ENCODE measurements around the gene NBL1. TPM values are rescaled to one million over a fixed set of nuclear protein-coding genes. Genes with fewer than 3 reads are reported as not detected.

The NBL1 gene
- total RNA-seq, 1 experiment from 2014 or later: 36.9 TPM

- H3K27me3 ChIP-seq (ENCODE audit: insufficient read depth, low read depth): no peaks in the 10 kb centered on the region
- no peaks in the 10 kb centered on the region for H3K9me2 ChIP-seq (ENCODE audit: insufficient read depth)
- no peak overlapping the region for H3K27ac ChIP-seq
- intact Hi-C loops (cut with micrococcal nuclease; ENCODE audit: unreplicated experiment): loop anchor here (5.0 kb wide), 3 partner anchors 51 to 256 kb away; partner anchors contain the start of gene CAPZB
- H3K4me2 ChIP-seq: no peak overlapping the region
- H3K9me3 ChIP-seq (ENCODE audit: insufficient read depth, low read depth): no peaks in the 10 kb centered on the region
- no peaks in the 10 kb centered on the region for H3K79me2 ChIP-seq (ENCODE audit: low read depth)
- no peak overlapping the region for H2AFZ ChIP-seq
- H3F3A ChIP-seq (ENCODE audit: insufficient read depth, low read depth): peaks cover 3% of the 10 kb centered on the region; the same call in 1 of the 2 replicates
- H3K36me3 ChIP-seq (ENCODE audit: low read depth): no peaks in the 10 kb centered on the region
- ChIA-PET POLR2A (ENCODE audit: unreplicated experiment) (no interaction called here), CTCF (interaction anchor here (0.5 kb wide), 1 partner anchor 131 kb away, joined by 4 read pairs; no protein-coding TSS in a partner anchor)
- H3K4me1 ChIP-seq (replicated peaks; ENCODE audit: insufficient read depth): peaks cover 17% of the 10 kb centered on the region
- TF ChIP-seq CTCF (conservative IDR thresholded peaks at IDR 0.05) (no peak), EZH2 (IDR thresholded peaks at IDR 0.05; ENCODE audit: low read depth) (no peak)
- DNase-seq: peak in 1 of 2 experiments; percentile 30
- H4K20me1 ChIP-seq (ENCODE audit: insufficient read depth): no peaks in the 10 kb centered on the region
- no TSS peak for BruUV-seq (replicated peaks)
- H3K4me3 ChIP-seq: no peak overlapping the region
Measured at GRCh38 chr1:19648689-19649088, 4.6 kb downstream of the NBL1 start.

- no peak overlapping the region for H3K27ac ChIP-seq
Measured at GRCh38 chr1:19650416-19651140, 6.5 kb downstream of the NBL1 start.

GRCh38 chr1:19651141-19651737 is 7.1 kb downstream of the NBL1 start:
- no peaks in the 10 kb centered on the region for H3K79me2 ChIP-seq (ENCODE audit: low read depth)
- ChIA-PET CTCF (no interaction called here), POLR2A (ENCODE audit: unreplicated experiment) (no interaction called here)
- no peaks in the 10 kb centered on the region for H3K9me2 ChIP-seq (ENCODE audit: insufficient read depth)
- no peaks in the 10 kb centered on the region for H3K9me3 ChIP-seq (ENCODE audit: insufficient read depth, low read depth)
- TF ChIP-seq CTCF (conservative IDR thresholded peaks at IDR 0.05): peak; percentile 44
- TF ChIP-seq EZH2 (IDR thresholded peaks at IDR 0.05; ENCODE audit: low read depth): no peak
- no peaks in the 10 kb centered on the region for H3K27me3 ChIP-seq (ENCODE audit: insufficient read depth, low read depth)
- no peak overlapping the region for H3K4me2 ChIP-seq
- BruUV-seq (replicated peaks): no TSS peak
- no peak for DNase-seq
- peaks cover 4% of the 10 kb centered on the region for H4K20me1 ChIP-seq (ENCODE audit: insufficient read depth)
- H3F3A ChIP-seq (ENCODE audit: insufficient read depth, low read depth): peaks cover 20% of the 10 kb centered on the region
- no peak overlapping the region for H2AFZ ChIP-seq
- no peaks in the 10 kb centered on the region for H3K36me3 ChIP-seq (ENCODE audit: low read depth)
- intact Hi-C loops (cut with micrococcal nuclease; ENCODE audit: unreplicated experiment): loop anchor here (5.0 kb wide), 2 partner anchors 309 to 399 kb away; partner anchors contain the start of genes EMC1 and MRTO4
- peaks cover 23% of the 10 kb centered on the region for H3K4me1 ChIP-seq (replicated peaks; ENCODE audit: insufficient read depth)
- no peak overlapping the region for H3K4me3 ChIP-seq
- no peak overlapping the region for H3K27ac ChIP-seq

More at GRCh38 chr1:19650416-19651140, 6.5 kb downstream of the NBL1 start:
- Histone ChIP-seq H3K4me3 (no peak overlapping the region), H3K79me2 (ENCODE audit: low read depth) (no peaks in the 10 kb centered on the region), H2AFZ (no peak overlapping the region), H3K9me2 (ENCODE audit: insufficient read depth) (no peaks in the 10 kb centered on the region), H3K9me3 (ENCODE audit: insufficient read depth, low read depth) (no peaks in the 10 kb centered on the region), H3K27me3 (ENCODE audit: insufficient read depth, low read depth) (no peaks in the 10 kb centered on the region), H3K4me2 (no peak overlapping the region), H3K36me3 (ENCODE audit: low read depth) (no peaks in the 10 kb centered on the region), H3F3A (ENCODE audit: insufficient read depth, low read depth) (peaks cover 20% of the 10 kb centered on the region), H4K20me1 (ENCODE audit: insufficient read depth) (peaks cover 4% of the 10 kb centered on the region), H3K4me1 (replicated peaks; ENCODE audit: insufficient read depth) (peaks cover 29% of the 10 kb centered on the region)
- BruUV-seq (replicated peaks): no TSS peak
- ChIA-PET POLR2A (ENCODE audit: unreplicated experiment) (no interaction called here), CTCF (no interaction called here)
- TF ChIP-seq EZH2 (IDR thresholded peaks at IDR 0.05; ENCODE audit: low read depth) (no peak), CTCF (conservative IDR thresholded peaks at IDR 0.05) (no peak)
- no peak for DNase-seq
- intact Hi-C loops (cut with micrococcal nuclease; ENCODE audit: unreplicated experiment): loop anchor here (5.0 kb wide), 2 partner anchors 308 to 398 kb away; partner anchors contain the start of genes EMC1 and MRTO4

All from PC-9 (cell line).